ENCODE results near the gene HMGXB3.
"Not testable (repeated sequence)": the region's sequence is repeated elsewhere in the genome, so short reads cannot be mapped to it uniquely, and the experiment has no call there.

The HMGXB3 gene

DNA sequence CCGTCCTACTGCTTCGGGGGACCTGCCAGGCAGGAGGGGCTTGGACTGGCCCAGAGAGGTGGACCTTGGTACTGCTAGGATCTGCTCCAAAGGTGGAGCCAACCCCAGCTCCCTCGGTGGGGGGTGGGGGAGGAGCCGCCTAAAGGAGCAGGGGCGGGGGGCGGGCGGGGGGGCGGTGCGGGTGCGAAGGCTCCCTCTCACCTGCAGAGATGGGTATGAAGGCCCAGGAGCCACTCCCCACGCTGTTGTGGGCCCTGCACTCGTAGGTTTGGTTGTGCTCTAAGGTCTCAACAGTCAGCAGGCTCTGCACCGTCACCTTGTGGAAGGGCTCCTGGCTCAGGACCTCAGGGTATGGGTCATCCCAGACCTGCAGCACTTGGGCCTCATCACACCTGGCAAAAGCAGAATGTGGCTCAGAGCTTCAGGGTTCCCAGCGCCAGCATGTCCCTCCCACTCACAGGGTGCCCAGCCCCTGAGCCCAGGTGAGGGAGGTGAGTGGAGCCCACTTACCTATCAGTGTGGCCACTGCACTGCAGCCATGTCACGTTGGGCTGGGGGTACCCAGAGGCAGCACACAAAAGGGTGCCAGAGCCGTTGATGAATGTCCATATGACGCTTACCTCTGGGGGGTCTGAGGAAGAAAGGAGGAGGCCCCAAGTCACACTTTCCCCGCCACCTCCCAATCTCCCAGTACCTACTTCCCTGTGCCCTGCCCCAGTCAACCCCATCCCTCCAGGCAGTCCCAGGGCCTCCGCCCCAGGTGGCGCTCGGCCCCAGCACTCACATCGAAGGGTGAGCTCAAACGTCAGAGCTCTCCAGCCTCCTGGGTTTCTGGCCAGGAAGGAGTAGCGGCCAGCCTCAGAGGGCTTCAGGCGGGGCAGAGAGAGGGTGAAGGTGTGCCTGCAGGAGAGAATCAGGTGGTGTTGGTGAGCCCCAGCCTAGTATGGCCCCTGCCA, 69.4 kb downstream of the HMGXB3 start:
- DNase-seq = no peak

DNA sequence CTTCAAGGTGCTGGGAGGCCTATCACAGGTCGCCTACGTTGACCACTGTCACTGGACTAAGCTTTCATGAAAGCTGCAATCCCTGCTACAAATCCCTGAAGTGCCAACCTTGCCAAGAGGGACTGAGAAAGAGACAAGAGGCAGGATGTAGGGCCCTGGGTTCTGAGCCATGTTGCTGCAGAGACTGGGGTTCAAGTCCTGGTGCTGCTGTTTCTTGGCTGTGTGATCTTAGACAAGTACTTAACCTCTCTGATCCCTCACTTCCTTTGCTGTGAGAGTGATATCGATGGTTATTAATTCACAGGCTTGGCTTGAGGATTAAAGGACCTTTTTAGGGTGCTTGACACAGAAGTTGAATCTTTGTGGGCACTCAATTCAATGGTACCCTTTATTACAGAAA, 70.3 kb downstream of the HMGXB3 start:
- DNase-seq = no peak

DNA sequence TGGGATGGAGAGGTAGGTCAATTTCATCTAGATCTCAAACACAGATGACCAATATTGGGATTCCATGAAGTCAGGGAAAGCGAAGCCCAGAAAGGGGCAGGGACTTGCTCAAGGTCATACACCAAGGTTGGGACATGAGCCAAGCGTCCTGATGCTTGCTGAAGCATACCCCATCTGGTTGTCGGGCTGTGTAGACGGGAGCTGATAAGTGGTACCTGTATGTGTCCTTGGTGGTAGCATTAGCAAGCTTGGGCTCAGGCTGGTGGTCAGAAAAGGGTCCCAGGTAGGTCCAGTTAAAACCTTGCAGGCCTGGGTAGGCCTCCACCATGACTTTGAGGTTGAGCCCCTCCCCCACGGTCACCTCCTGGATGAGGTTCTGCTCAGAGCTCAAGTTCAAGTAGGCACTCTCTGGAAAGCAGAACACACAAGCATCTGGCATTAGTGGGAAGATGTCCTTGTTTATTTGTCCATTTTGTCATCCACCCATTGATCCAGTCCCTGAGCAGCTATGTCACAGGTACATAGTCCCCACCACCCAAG, 72.6 kb downstream of the HMGXB3 start:
- DNase-seq = no peak

DNA sequence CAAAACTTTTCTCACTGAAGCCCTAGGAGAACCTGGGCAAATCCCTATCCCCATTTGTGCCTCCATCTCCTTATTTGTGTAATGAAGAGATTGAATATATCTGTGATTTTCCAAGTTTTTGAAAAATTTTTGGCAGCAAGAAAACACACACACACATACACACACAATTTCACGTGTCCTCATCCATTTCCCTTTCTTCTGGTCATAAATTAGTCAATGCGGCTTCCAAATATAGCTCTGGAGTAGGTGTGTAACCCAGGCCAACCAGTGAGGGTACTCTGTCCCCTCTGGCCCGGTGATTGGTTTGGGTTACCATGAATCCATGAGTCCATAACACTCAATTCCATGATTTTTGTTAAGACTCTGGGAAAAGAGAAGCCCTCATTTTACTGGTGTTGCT, 73.1 kb downstream of the HMGXB3 start:
- DNase-seq = no peak

DNA sequence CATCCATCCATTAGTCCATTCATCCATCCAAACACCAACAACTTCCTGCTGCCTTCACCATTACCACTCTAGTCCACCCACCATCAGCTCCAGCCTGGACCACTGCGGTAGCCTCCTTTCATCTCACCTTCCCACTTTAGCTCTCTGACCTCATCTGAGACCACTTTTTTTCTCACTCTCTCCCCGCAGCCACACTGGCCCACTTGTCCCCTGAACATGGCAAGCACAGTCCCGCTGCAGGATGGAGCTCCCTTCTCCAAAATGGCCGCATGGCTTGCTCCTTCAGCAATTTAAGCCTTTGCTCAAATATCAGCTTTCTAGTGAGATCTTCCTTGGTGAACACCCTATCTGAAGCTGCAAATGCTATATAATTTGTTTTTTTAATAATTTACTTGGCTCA, 74.7 kb downstream of the HMGXB3 start:
- DNase-seq = no peak

DNA sequence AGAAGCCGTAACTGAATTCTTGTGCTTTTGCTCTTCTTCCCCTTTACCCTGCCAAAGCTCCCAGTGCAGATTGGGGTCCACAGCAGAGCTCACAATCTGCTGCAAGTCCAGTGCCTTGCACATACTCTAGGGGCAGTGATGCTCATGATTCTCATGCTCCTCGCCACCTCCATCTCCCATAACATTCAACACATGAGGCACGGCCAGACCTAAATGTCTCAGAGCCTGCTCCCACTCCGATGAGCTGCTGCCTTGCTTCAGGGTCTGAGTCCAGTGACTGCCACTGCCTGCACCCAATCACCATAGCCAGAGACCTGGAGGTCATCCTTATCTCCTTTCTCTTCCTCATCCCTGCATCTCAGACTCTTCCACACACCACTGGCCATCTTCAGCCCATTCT, 75.3 kb downstream of the HMGXB3 start:
- no peak for DNase-seq

DNA sequence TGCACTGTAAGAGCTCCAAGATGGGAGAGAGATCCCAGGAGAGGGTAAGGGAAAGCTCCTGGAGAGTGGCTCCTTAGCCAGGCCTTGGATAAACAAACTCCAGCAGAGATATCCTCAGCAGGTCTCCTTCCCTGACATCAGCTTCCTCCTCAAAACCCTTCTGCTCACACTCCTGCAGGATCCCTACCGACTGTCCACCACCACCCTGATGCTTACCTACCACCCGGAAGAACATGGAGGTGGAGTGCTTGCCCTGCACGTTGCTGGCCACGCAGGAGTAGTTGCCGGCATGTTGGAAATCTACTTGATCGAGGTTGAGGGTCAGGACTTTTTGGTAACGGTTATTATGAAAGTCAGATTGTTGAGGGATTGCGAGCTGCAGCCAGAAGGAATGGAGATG, 76.5 kb downstream of the HMGXB3 start:
- DNase-seq = no peak

DNA sequence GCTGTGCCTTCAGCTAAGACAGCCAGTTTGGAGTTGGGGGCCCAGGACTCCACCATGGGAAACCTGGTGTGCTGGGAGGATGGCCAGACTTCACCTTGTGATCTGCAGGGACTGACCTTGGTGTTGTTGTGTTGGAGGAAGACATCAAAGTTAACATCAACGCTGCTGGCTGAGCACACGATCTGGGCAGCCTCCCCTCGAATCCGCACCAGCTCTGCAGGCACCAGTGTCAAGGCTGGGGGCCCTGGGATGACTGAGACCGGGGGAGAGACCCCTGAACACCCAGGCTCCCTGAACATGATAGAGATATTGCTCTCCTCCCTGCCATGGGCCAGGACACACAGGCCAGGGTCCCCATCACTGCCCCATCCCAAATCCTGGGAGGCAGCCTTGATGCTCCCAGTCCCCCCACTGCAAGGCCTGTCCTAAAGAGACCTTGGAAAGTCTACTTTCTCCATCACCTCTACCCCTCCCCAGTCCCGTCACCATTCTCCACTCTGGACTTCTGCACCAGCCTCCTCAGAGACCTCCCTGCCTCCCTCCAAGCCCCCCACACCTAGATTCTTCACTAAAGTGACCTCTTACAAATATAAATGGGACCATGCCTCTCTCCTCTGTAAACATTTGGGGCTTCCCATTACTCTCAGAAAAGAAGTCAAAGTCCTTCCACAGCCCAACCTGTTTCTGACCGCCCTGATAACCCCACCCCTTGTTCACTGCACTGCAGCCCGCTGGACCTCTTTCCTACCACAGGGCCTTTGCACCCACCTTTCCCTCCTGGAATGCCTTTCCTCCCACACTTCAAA, 77.7 kb downstream of the HMGXB3 start:
- no peak for DNase-seq

DNA sequence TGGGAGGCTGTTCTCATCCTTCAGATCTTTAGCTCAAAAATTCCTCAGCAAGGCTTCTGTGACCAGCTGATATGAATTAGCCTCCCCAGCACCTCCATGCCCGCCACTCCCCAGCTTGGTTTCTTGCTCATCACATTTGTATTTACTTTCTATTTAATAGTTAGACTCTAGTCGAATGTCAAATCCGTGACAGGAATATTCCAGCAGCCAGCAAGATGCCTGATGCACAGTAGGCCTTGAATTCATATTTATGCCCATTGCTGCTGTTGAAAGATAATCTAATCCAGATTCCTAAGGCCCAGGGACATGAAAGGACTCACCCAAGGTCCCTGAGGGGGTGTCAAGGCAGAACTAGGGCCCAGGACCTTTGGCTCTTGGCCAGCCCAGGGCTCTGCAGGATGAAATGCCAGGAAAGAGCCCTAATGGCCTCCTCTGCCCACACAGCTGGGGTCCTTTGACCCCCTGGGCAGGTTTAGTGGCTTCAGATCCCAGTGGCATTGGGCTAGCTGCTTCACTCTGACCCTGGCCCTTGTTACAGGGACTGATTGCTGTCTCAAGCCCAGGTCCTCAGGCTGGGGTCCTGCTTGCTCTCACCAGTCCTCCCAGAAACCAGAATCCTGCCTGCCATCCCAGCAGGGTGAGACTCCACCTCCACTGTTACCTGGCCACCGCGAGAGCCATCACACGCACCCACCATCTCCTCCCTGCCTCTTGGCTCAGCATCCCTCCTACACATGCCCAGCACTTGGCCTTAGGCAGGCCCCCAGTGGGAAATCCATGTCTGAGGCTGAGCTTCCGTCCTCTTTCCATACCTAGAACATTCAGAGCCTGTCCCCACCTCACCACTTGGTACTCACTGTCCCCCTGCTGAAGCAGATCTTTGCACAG, 78.5 kb downstream of the HMGXB3 start:
- DNase-seq = no peak

DNA sequence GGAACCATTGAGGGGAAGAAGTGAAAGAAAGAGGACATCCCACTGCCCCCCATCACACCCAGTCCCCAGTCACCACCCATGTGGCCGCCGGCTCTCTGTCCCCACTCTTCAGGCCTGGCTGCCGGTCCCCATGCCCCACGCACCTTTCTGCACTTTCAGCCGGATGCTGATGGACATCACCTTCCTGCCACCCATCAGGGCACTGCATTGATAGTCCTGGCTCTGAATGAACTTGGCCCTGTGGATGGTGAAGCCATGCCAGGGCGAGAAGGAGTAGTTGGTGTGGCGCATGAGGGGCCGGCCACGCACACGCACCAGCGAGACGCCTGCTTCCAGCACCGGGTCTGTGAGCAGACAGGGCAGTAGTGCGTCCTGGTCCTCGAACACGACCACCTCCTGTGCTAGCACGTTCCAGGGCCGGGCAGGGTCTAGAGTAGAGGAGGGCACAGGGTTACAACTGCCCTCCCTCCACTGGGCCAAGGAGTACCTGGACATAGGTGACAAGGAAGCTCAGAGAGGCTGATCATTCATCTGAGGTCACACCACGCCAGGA, 79.4 kb downstream of the HMGXB3 start:
- no peak for DNase-seq

DNA sequence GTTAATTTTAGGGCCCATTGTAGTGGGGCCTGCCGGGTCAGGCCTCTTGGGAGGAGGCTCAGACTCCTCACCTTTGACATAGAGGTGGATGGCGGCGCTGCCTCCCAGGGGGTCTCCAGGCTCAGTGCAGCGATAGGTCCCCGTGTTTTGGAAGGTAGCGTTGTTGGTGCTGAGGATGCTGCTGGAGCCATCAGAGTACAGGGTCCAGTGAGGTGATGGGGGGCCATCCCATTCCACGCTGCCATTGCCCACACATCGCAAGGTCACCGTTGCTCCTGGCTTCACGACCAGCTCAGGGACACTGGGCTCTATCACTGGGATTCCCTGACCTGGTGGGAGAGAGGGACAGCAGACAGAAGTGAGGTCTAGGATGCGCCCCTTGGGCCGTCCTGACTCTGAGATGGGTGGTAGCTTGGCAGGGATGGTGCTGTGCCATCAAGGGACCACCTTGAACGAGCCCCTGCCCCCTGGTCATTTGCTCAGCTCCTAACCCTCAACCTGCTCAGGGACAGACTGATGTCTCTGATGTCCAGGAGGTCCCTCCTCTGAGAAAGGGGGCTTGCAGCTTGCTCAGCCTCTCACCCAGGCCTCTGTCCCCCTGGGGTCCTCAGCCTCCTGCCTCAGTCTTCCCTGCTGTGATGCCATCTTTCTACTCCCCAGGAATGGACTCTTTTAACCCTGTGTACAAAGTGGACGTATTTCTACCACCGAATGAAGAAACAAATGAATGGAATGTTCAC, 80.3 kb downstream of the HMGXB3 start:
- DNase-seq = no peak

DNA sequence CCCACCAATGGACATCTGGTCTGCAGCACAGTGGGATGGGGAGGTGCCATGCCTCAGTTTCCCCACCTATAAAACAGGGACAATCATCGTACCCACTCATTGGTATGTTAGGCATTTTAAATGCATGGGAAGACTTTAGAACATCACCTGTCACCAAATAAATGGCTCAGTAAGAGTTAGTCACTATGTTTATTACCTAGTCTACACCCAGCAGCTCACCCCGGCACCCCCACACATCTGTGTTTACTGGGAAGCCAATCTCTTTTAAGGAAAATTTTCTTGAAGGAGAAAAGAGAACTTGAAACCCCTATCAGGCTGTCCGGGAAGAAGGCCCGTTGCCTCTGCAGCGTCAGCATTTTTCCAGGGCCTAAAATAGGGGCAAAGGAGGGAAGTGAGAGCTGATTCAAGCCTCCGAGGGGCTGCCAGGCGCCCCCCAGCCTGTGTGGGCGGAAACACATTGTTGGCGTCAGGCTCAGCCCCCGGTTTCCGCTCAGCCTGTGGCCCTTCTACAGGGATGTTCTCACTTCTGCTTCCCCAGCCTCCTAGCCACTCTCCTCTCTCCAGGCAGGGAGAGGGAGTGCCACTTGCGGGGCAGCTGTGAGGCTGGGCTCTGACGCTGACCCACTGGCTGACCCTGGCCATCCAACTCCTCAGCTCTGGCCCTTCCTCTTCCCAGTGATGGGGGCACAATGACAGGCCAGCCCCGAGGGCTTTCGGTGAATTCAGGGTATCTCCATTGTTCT, 81.2 kb downstream of the HMGXB3 start:
- no peak for DNase-seq

DNA sequence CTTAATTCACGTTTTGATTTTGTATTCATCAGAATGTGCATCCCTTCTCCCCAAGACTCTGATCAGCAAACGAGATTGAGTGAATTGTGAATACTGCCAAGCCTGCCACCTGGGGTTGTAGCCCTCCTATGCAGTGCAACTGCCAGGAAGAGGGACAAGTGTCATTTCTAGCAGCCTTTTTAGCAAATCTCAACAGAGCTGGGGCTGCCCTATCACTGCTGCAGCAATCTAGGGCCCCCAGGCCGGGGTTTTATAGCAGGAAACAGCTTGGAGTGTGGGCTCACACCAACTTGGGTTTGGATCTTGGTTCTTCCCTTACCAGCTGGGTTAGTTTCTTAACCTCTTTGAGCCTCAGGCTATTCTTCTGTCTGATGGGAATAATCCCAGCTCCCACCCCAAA, 81.8 kb downstream of the HMGXB3 start:
- DNase-seq = no peak

DNA sequence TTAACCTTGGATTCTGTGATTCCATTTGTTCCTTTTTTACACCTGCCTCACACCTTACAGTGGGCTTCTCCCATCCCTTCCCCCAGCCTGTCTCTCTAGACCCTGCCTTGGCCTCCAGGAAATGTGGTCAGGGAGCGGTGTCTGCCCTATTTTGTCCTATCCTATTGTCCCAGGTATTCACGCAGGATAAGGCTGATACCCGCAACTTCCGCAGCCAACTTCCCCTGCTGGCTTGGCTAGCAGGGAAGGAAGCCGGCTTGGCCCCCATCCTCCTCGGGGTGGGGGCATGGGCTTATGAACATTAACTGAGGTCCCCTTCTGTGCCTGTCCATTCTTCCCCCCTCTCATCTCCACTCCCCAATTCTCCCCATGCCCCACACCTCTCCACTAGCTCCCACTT, 82.3 kb downstream of the HMGXB3 start:
- DNase-seq = no peak

DNA sequence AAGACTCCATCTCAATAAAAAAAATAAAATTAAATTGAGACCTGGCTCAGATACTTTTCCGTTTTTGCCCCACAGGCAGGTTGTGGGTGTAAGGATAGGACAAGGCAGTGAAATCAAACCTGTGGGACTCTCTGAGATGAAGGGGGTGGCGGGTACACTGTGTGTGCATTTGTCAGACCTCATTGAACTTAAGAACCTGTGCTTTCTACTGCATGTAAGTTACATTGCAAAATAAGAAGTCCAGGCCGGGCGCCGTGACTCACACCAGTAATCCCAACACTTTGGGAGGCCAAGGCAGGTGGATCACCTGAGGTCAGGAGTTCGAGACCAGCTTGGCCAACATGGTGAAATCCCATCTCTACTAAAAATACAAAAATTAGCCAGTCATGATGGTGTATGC, 84.2 kb downstream of the HMGXB3 start:
- not testable (repeated sequence) for DNase-seq

DNA sequence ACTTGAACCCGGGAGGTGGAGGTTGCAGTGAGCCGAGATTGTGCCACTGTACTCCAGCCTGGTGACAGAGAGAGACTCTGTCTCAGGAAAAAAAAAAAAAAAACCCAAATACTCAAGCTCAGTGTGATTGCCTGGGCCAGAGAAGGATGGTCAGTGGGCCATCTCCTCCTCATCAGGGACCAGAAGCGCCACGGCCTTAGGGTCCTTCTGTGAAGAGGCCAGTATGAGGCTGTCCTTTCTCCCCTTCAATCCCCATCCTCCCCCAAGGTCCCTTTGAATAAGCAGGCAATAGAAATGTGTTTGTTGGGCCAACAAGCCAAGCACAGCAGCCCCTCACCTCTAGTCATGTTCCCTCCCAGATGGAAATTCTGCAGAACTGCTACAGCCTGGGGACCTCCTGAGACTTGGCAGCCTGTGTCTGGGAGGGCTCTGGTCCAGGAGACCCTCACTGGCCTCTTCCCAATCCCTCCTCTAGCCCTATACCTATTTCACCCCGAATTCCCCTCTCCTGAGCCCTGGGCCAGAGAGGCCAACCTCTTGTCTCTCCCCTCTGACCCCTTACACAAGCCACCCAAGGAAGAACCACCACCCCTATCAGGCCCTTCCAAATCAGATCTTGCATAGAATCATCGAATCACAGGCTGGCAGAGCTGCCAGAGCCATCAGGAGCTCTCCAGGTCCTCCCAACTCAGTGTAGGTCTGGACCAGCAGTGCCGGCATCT, 84.8 kb downstream of the HMGXB3 start:
- DNase-seq = no peak

DNA sequence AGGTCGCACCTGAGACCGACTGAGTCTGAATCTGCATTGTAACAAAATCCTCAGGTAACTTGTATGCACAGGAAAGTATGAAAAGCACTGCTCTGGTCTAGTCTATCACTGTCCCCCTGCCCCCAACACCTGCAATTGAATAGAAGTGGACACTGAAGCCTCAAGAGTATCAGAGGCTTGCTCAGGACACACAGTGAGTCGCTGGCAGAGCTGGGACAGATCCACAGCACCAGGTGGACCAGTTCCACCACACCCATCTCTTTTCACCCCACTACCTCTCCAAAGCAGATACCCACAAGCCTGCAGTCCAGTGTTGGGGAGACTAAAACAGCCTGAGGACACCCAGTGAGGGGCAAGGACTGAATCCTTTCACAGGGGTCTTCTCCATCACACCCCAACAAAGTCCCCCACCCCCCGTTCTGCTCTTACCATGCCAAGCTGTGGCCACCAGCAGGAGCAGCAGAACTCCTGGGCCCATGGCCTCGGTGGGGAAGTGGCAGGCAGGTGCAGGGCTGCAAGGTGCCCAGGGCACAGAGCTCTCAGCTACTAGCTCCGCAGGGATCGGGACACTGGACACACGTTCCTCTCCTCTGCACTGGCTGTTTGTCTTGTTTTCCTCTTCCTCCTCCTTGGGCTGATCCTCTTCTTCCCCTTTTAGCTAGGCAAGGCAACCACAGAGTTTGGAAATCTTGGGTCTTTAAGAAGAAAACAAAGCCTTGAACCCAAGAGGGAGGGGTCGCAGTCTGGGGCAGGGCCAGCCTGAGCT, 85.6 kb downstream of the HMGXB3 start, which contains the start of gene CSF1R:
Gene CSF1R (minus strand): TSS at position 605 of the 766 bp plus-strand sequence. CDS start 127 bp downstream, at position 478.
- DNase-seq = no peak

DNA sequence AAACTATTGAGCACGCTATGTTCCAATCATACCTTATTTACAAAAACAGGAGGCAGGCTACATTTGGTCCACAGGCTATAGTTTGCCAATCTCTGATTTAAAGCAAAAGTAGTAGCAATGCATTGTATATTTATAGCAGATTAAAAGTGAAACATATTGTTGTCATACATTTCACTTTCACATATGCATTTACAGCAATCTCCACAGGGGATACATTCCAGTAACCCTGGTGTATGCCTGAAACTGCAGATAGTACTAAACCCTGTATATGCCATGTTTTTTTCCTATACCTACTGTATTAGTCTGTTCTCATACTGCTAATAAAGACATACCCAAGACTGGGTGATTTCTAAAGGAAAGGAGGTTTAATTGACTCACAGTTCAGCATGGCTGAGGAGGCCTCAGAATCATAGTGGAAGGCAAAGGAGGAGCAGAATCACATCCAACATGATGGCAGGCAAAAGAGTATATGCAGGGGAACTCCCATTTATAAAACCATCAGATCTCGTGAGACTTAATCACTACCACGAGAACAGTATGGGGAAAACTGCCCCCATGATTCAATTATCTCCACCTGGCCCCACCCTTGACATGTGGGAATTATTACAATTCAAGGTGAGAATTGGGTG, 91.7 kb downstream of the HMGXB3 start:
- DNase-seq = no peak

DNA sequence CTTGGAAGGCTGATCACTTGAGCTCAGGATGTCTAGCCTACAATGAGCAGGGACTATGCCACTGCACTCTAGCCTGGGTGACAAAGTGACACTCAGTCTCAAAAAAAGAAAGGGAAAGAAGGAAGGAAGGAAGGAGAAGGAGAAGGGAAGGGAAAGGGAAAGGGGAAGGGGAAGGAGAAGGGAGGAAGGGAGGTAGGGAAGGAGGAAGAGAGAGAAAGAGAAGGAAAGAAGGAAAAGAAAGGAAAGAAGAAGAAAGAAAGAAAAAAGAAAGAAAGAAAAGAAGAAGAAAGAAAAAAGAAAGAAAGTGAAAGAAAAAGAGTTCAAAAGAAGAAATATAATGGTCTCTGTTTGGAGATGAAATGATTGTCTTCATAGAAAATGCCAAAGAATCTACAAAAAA, 96.6 kb downstream of the HMGXB3 start:
- DNase-seq = no peak
